Coronary artery (tissue), 2 donors: ENCODE measurements around the gene THAP8.

Source experiments
- DNase-seq: peaks from one replicate; pipeline ENCODE4 v3.0.0-alpha.2; 2017; ENCODE audit warnings: low spot score
- H3K27ac ChIP-seq, 2 donors: fragments of 200-600 bp; sonication (generic); one replicate each; pipeline ENCODE4 v1.5.1; 2016 to 2019
- H3K4me3 ChIP-seq: fragments of 200-600 bp; sonication (generic); 2 replicates; pipeline ENCODE4 v1.5.1; 2016; ENCODE audit warnings: mild to moderate bottlenecking, moderate library complexity
- CTCF ChIP-seq: fragments of 200-600 bp; sonication (generic); IDR thresholded peaks from one replicate; pipeline ENCODE4 v1.5.1; 2019; ENCODE audit warnings: antibody characterized with exemption

The THAP8 gene

GRCh38 chr19:36030264-36031148, 23.6 kb downstream of the THAP8 start:
- no peak for TF ChIP-seq CTCF
- H3K27ac ChIP-seq: no peak overlapping the region
- no peak for DNase-seq
- H3K4me3 ChIP-seq: no peak overlapping the region

GRCh38 chr19:36028313-36029041, 25.6 kb downstream of the THAP8 start:
- DNase-seq: no peak
- no peak for TF ChIP-seq CTCF
- H3K27ac ChIP-seq: no peak overlapping the region
- H3K4me3 ChIP-seq: no peak overlapping the region

GRCh38 chr19:36027696-36028095, 26.4 kb downstream of the THAP8 start:
- no peak overlapping the region for H3K27ac ChIP-seq
- DNase-seq: no peak
- no peak for TF ChIP-seq CTCF
- no peak overlapping the region for H3K4me3 ChIP-seq

GRCh38 chr19:36026091-36026876, 27.8 kb downstream of the THAP8 start:
- TF ChIP-seq CTCF: no peak
- no peak for DNase-seq
- Histone ChIP-seq H3K4me3 (no peak overlapping the region), H3K27ac (no peak overlapping the region)

- TF ChIP-seq CTCF: no peak
- no peak overlapping the region for H3K27ac ChIP-seq
- no peak for DNase-seq
- no peak overlapping the region for H3K4me3 ChIP-seq
Observed at GRCh38 chr19:36025541-36025940, 28.5 kb downstream of the THAP8 start.

GRCh38 chr19:36023432-36023831, 30.7 kb downstream of the THAP8 start:
- no peak for TF ChIP-seq CTCF

More at GRCh38 chr19:36023432-36023831, 30.7 kb downstream of the THAP8 start:
- Histone ChIP-seq H3K4me3 (no peak overlapping the region), H3K27ac (no peak overlapping the region)
- no peak for DNase-seq
